UCSD-AML1 (cell line): ENCODE data around the gene IL9R.
"Not testable (repeated sequence)": the region's sequence is repeated elsewhere in the genome, so short reads cannot be mapped to it uniquely, and the experiment has no call there.

ENCODE experiments used
- DNase-seq: peaks from one replicate; lab custom pipeline; 2025; ENCODE audit not compliant: unreplicated experiment; lab: John Stamatoyannopoulos, UW

The IL9R gene

GRCh38 chrX:156029707-156030442 is 32.4 kb downstream of the IL9R start:
- DNase-seq: not testable (repeated sequence)

GRCh38 chrX:156030474-156030873 is 33.0 kb downstream of the IL9R start:
- not testable (repeated sequence) for DNase-seq
